A549 (cell line): ENCODE measurements around the gene RNF41. TPM values are rescaled to one million over a fixed set of nuclear protein-coding genes. Genes with fewer than 3 reads are reported as not detected.

Experiments
- ATAC-seq, 2 experiments: fragments of 200-7000 bp in 1 of 2; fragments of >200 bp in 1 of 2; cut with Nextera tagmentation in 1 of 2; cut with Tn5 transposase in 1 of 2; 3 replicates each; pipeline versions ENCODE4 v1.8.0 to v1.9.1; 2018 to 2020; ENCODE audit warnings: mild to moderate bottlenecking in 1 of 2, moderate library complexity in 1 of 2
- CTCF ChIA-PET: fragments of 300-600 bp; sonication (Branson Sonifier 250); formaldehyde crosslinking; extraction: SDS; loops from one replicate; lab custom pipeline; 2021; ENCODE audit warnings: antibody characterized with exemption, inconsistent platforms; lab: Yijun Ruan, JAX
- POLR2A ChIA-PET: fragments of 350-600 bp; formaldehyde crosslinking; extraction: SDS; loops from one replicate; lab custom pipeline; 2021; ENCODE audit warnings: antibody characterized with exemption, inconsistent platforms; lab: Yijun Ruan, JAX
- DNase-seq, 2 experiments: peaks; one replicate each; pipeline versions ENCODE4 v3.0.0 to v3.0.0-alpha.2; 2011 to 2016; ENCODE audit warnings: low read depth in 1 of 2, low spot score in 1 of 2
- FAIRE-seq: peaks from 2 replicates; lab custom pipeline; 2011; peaks lifted over from hg19 to GRCh38; lab: Jason Lieb, UNC
- H3K27ac ChIP-seq, 2 experiments: fragments of >200 bp; sonication (Bioruptor Twin); formaldehyde crosslinking; 3 replicates each; pipeline ENCODE4 v1.5.1; 2016 to 2017
- H3K4me1 ChIP-seq: fragments of >200 bp; sonication (Bioruptor Twin); formaldehyde crosslinking; 3 replicates; pipeline ENCODE4 v1.6.1; 2016
- H3K4me2 ChIP-seq: fragments of >200 bp; sonication (Bioruptor Twin); formaldehyde crosslinking; 3 replicates; pipeline ENCODE4 v1.6.1; 2016
- H3K4me3 ChIP-seq: fragments of >200 bp; sonication (Bioruptor Twin); formaldehyde crosslinking; 3 replicates; pipeline ENCODE4 v1.5.1; 2016
- H3K9me3 ChIP-seq: fragments of >200 bp; sonication (Bioruptor Twin); formaldehyde crosslinking; 3 replicates; pipeline ENCODE4 v1.6.1; 2016
- BHLHE40 ChIP-seq: IDR thresholded peaks from 2 replicates; pipeline ENCODE4 v1.6.1; 2012; ENCODE audit warnings: low read depth, low read length, inconsistent platforms
- CBX2 ChIP-seq: fragments of 200-600 bp; sonication (generic); IDR thresholded peaks from 2 replicates; pipeline ENCODE4 v1.6.1; 2016; ENCODE audit warnings: low read depth, mild to moderate bottlenecking, borderline replicate concordance
- EHMT2 ChIP-seq: fragments of 200-600 bp; sonication (generic); IDR thresholded peaks from 2 replicates; pipeline ENCODE4 v1.6.1; 2016; ENCODE audit warnings: antibody characterized with exemption, low read depth, mild to moderate bottlenecking, moderate library complexity
- ESRRA ChIP-seq: fragments of 150-350 bp; IDR thresholded peaks from 2 replicates; pipeline ENCODE4 v1.6.1; 2014; ENCODE audit warnings: mild to moderate bottlenecking, low read length, borderline replicate concordance
- HDAC2 ChIP-seq: fragments of 200-600 bp; sonication (generic); IDR thresholded peaks from 2 replicates; pipeline ENCODE4 v1.6.1; 2016
- HES2 ChIP-seq: fragments of >200 bp; sonication (Bioruptor Twin); formaldehyde crosslinking; IDR thresholded peaks from 2 replicates; pipeline ENCODE4 v1.6.1; 2016
- HEYL ChIP-seq: fragments of 250-450 bp; sonication (Bioruptor Pico); IDR thresholded peaks from 2 replicates; pipeline ENCODE4 v1.8.0; 2021; ENCODE audit warnings: mild to moderate bottlenecking, moderate library complexity
- HMGXB4 ChIP-seq: fragments of 250-450 bp; sonication (Bioruptor Pico); IDR thresholded peaks from 2 replicates; pipeline ENCODE4 v1.5.0; 2021; ENCODE audit warnings: mild to moderate bottlenecking, moderate library complexity, borderline replicate concordance
- HOXB13 ChIP-seq: fragments of 250-450 bp; sonication (Bioruptor Pico); IDR thresholded peaks from 2 replicates; pipeline ENCODE4 v1.5.0; 2020; ENCODE audit warnings: low read depth, mild to moderate bottlenecking, moderate library complexity
- HOXB5 ChIP-seq: fragments of 250-450 bp; sonication (Bioruptor Pico); IDR thresholded peaks from 2 replicates; pipeline ENCODE4 v1.5.0; 2020; ENCODE audit warnings: mild to moderate bottlenecking, moderate library complexity
- JUN ChIP-seq, 2 experiments: fragments of >200 bp; sonication (Bioruptor Twin); formaldehyde crosslinking; IDR thresholded peaks; 2 replicates in 1 of 2; 3 replicates in 1 of 2; pipeline ENCODE4 v1.6.1; 2016 to 2017
- KDM5A ChIP-seq: fragments of 200-600 bp; sonication (generic); IDR thresholded peaks from 2 replicates; pipeline ENCODE4 v1.6.1; 2016; ENCODE audit warnings: antibody characterized with exemption, mild to moderate bottlenecking
- MAFK ChIP-seq: fragments of 450-650 bp; IDR thresholded peaks from 2 replicates; pipeline ENCODE4 v1.6.1; 2014; ENCODE audit not compliant: partially characterized antibody
- NFE2L2 ChIP-seq: fragments of 150-350 bp; conservative IDR thresholded peaks from 2 replicates; pipeline ENCODE4 v1.6.1; 2014; ENCODE audit warnings: low read length
- RARB ChIP-seq: fragments of 250-450 bp; sonication (Bioruptor Pico); IDR thresholded peaks from 2 replicates; pipeline ENCODE4 v1.8.0; 2021; ENCODE audit warnings: mild to moderate bottlenecking, moderate library complexity
- REST ChIP-seq: fragments of 200-600 bp; sonication (generic); IDR thresholded peaks from 2 replicates; pipeline ENCODE4 v1.6.1; 2016; ENCODE audit warnings: antibody characterized with exemption, mild to moderate bottlenecking, moderate library complexity
- RFX5 ChIP-seq: fragments of 450-650 bp; IDR thresholded peaks from 2 replicates; pipeline ENCODE4 v1.7.1; 2014; ENCODE audit warnings: antibody characterized with exemption, mild to moderate bottlenecking, moderate library complexity
- RNF2 ChIP-seq: fragments of 200-600 bp; sonication (generic); IDR thresholded peaks from 2 replicates; pipeline ENCODE4 v1.6.1; 2016; ENCODE audit warnings: low read depth, mild to moderate bottlenecking, antibody characterized with exemption, moderate library complexity, borderline replicate concordance
- TFCP2L1 ChIP-seq: fragments of 250-450 bp; sonication (Bioruptor Pico); IDR thresholded peaks from 2 replicates; pipeline ENCODE4 v1.5.0; 2021; ENCODE audit warnings: mild to moderate bottlenecking
- USF2 ChIP-seq: fragments of 450-650 bp; IDR thresholded peaks from 2 replicates; pipeline ENCODE4 v1.6.1; 2014; ENCODE audit warnings: antibody characterized with exemption
- ZC3H11A ChIP-seq: fragments of 450-650 bp; IDR thresholded peaks from 2 replicates; pipeline ENCODE4 v1.6.1; 2014; ENCODE audit warnings: antibody characterized with exemption, mild to moderate bottlenecking
- ZSCAN20 ChIP-seq: fragments of 250-450 bp; sonication (Bioruptor Pico); IDR thresholded peaks from 2 replicates; pipeline ENCODE4 v1.8.0; 2022; ENCODE audit warnings: mild to moderate bottlenecking, moderate library complexity
- WGBS: methylation state at CpG from one replicate; pipeline ENCODE4 v1.1.6; 2017; ENCODE audit errors: missing lambda C conversion rate; 5-methylcytosine and 5-hydroxymethylcytosine counted together
- polyA plus RNA-seq, 4 experiments: library from polyadenylated mRNA; depleted of rRNA in 3 of 4; stranded (reverse); fragments of >200 nt; fragmentation: RNase III in 1 of 4; extraction: RNeasy Plus Mini Kit Qiagen cat#74134 plus additional on column Dnase treatment in 1 of 4; gene quantifications; 2 replicates in 3 of 4; 3 replicates in 1 of 4; pipeline ENCODE4 v1.2.3, GENCODE V29; 2011 to 2017

Gene RNF41
- polyA plus RNA-seq, 2 of the 4 experiments (the other 2 are of a cell fraction), result 21.7 to 47.8 TPM

- peak; percentile 97 for TF ChIP-seq ZC3H11A
- no peak for TF ChIP-seq EHMT2
- TF ChIP-seq, all 56 proteins: peak for 1
- Histone ChIP-seq H3K27ac (no peak overlapping the region), H3K4me1 (peaks cover 20% of the 10 kb centered on the region), H3K4me3 (no peak overlapping the region), H3K9me3 (no peaks in the 10 kb centered on the region), H3K4me2 (no peak overlapping the region)
- ChIA-PET CTCF (interaction anchor here (1.0 to 4.2 kb wide), 7 partner anchors 8 to 101 kb away, joined by 3 to 67 read pairs (median 16); partner anchors contain the start of genes ANKRD52, SMARCC2 and ZC3H10), POLR2A (interaction anchor here (1.1 kb wide), 1 partner anchor 102 kb away, joined by 6 read pairs; the partner anchor contains the start of gene ZC3H10)
- no peak for DNase-seq
- 96% methylated on average over 9 of the region's 9 CpGs for WGBS
- ATAC-seq, result no peak
- FAIRE-seq, result no peak
Observed at GRCh38 chr12:56219840-56220239, 1.9 kb downstream of the RNF41 start.

GRCh38 chr12:56216461-56216860 is 5.3 kb downstream of the RNF41 start:
- WGBS, result 90% methylated on average over 3 of the region's 3 CpGs
- ATAC-seq (no peak), FAIRE-seq (no peak), DNase-seq (no peak)
- Histone ChIP-seq H3K4me3 (no peak overlapping the region), H3K4me2 (no peak overlapping the region), H3K4me1 (peaks cover 9% of the 10 kb centered on the region; the same call in 1 of the 3 replicates), H3K27ac (no peak overlapping the region), H3K9me3 (no peaks in the 10 kb centered on the region)
- ChIA-PET CTCF (interaction anchor here (0.6 to 3.4 kb wide), 9 partner anchors 10 to 1067 kb away, joined by 3 to 17 read pairs (median 3); partner anchors contain the start of genes ANKRD52 and SMARCC2), POLR2A (no interaction called here)
- no peak for TF ChIP-seq HDAC2
- no peak for TF ChIP-seq HMGXB4 (CRISPR knock-in tag)
- no peak for TF ChIP-seq RARB (CRISPR knock-in tag)
- no peak for TF ChIP-seq HEYL (CRISPR knock-in tag)
- no peak for TF ChIP-seq JUN (IDR thresholded peaks at IDR 0.05)
- no peak for TF ChIP-seq CBX2
- no peak for TF ChIP-seq NFE2L2

GRCh38 chr12:56213878-56214277 is 7.8 kb downstream of the RNF41 start:
- Histone ChIP-seq H3K4me1 (no peaks in the 10 kb centered on the region), H3K27ac (no peak overlapping the region), H3K9me3 (no peaks in the 10 kb centered on the region), H3K4me2 (no peak overlapping the region), H3K4me3 (no peak overlapping the region)
- DNase-seq (no peak), ATAC-seq (no peak), FAIRE-seq (no peak)
- ChIA-PET CTCF (interaction anchor here (0.6 to 1.2 kb wide), 7 partner anchors 9 to 321 kb away, joined by 3 to 8 read pairs (median 3); partner anchors contain the start of genes ANKRD52 and SMARCC2), POLR2A (no interaction called here)
- WGBS, result 90% methylated on average over 5 of the region's 5 CpGs
- TF ChIP-seq HOXB5 (CRISPR knock-in tag) (no peak), HES2 (no peak)

- Histone ChIP-seq H3K4me3 (no peak overlapping the region), H3K4me2 (no peak overlapping the region), H3K27ac (no peak overlapping the region), H3K9me3 (no peaks in the 10 kb centered on the region), H3K4me1 (no peaks in the 10 kb centered on the region)
- DNase-seq, result no peak
- POLR2A ChIA-PET, result interaction anchor here (0.9 kb wide), 1 partner anchor 10 kb away, joined by 3 read pairs; the partner anchor contains the start of gene RNF41
- CTCF ChIA-PET, result interaction anchor here (1.0 to 3.1 kb wide), 7 partner anchors 8 to 54 kb away, joined by 3 to 25 read pairs (median 3); partner anchors contain the start of genes ANKRD52, COQ10A and RNF41
- TF ChIP-seq USF2 (no peak), ZSCAN20 (no peak), HOXB13 (CRISPR knock-in tag) (no peak), MAFK (no peak), REST (no peak), NFE2L2 (no peak), RNF2 (no peak), ESRRA (no peak), TFCP2L1 (no peak), RFX5 (no peak), RARB (CRISPR knock-in tag) (no peak), KDM5A (no peak), BHLHE40 (no peak)
- 71% methylated on average over 1 of the region's 1 CpG for WGBS
- no peak for FAIRE-seq
- no peak for ATAC-seq
Observed at GRCh38 chr12:56212361-56212760, 9.4 kb downstream of the RNF41 start.
